HEK293 (cell line): ENCODE measurements around the gene RPL14.
A peak's percentile ranks its signal among the peaks of the same experiment; 100 is the strongest.

Experiments
- CTCF ChIA-PET: fragments of 350-600 bp; formaldehyde crosslinking; extraction: SDS; loops from one replicate; lab custom pipeline; 2021; ENCODE audit warnings: antibody characterized with exemption; lab: Yijun Ruan, JAX
- POLR2A ChIA-PET: fragments of 300-600 bp; formaldehyde crosslinking; extraction: SDS; loops from one replicate; lab custom pipeline; 2020; ENCODE audit warnings: antibody characterized with exemption, inconsistent platforms; lab: Yijun Ruan, JAX
- H3K27ac ChIP-seq: fragments of 200-500 bp; sonication (Bioruptor generic); 2 replicates; pipeline ENCODE4 v1.5.1; 2014; ENCODE audit warnings: low read depth, low read length, control low read depth, inconsistent platforms; ENCODE audit errors: extremely low read depth
- H3K36me3 ChIP-seq, 2 experiments: fragments of 200-500 bp in 1 of 2; sonication (Bioruptor generic) in 1 of 2; 1 replicate in 1 of 2; 2 replicates in 1 of 2; pipeline ENCODE4 v1.5.1; 2014 to 2017; ENCODE audit warnings: inconsistent platforms in 2 of 2, low read length in 2 of 2; ENCODE audit not compliant: control insufficient read depth in 2 of 2, insufficient read depth in 1 of 2
- H3K4me1 ChIP-seq: fragments of 200-500 bp; sonication (Bioruptor generic); 2 replicates; pipeline ENCODE4 v1.5.1; 2014; ENCODE audit warnings: mild to moderate bottlenecking, low read length, inconsistent platforms; ENCODE audit not compliant: control insufficient read depth, insufficient read depth
- H3K4me3 ChIP-seq: 2 replicates; pipeline ENCODE4 v1.5.1; 2011; ENCODE audit warnings: low read depth, mild to moderate bottlenecking, control low read depth, low read length, moderate library complexity
- H3K9me3 ChIP-seq: fragments of 200-500 bp; sonication (Bioruptor generic); 2 replicates; pipeline ENCODE4 v1.5.1; 2014; ENCODE audit warnings: low read depth, low read length, inconsistent platforms; ENCODE audit not compliant: control insufficient read depth, insufficient read depth
- KLF8 ChIP-seq: fragments of 450-650 bp; formaldehyde crosslinking; IDR thresholded peaks from 2 replicates; pipeline ENCODE4 v1.5.1; 2016; ENCODE audit warnings: missing biosample characterization, missing genetic modification characterization
- PRDM10 ChIP-seq: fragments of 450-650 bp; formaldehyde crosslinking; IDR thresholded peaks from 2 replicates; pipeline ENCODE4 v1.5.1; 2016; ENCODE audit warnings: missing biosample characterization, missing genetic modification characterization
- ZBTB11 ChIP-seq: fragments of 450-650 bp; formaldehyde crosslinking; conservative IDR thresholded peaks from 2 replicates; pipeline ENCODE4 v1.5.1; 2016; ENCODE audit warnings: low read depth, missing biosample characterization, missing genetic modification characterization
- ZBTB17 ChIP-seq: fragments of 450-650 bp; formaldehyde crosslinking; IDR thresholded peaks from 2 replicates; pipeline ENCODE4 v1.5.1; 2016; ENCODE audit warnings: missing biosample characterization, missing genetic modification characterization
- ZBTB20 ChIP-seq: fragments of 450-650 bp; formaldehyde crosslinking; IDR thresholded peaks from 2 replicates; pipeline ENCODE4 v1.5.1; 2016; ENCODE audit warnings: missing biosample characterization, missing genetic modification characterization
- ZEB2 ChIP-seq: fragments of 450-650 bp; formaldehyde crosslinking; IDR thresholded peaks from 2 replicates; pipeline ENCODE4 v1.5.1; 2016; ENCODE audit warnings: missing biosample characterization, missing genetic modification characterization
- ZNF112 ChIP-seq: fragments of 450-650 bp; formaldehyde crosslinking; IDR thresholded peaks from 2 replicates; pipeline ENCODE4 v1.5.0; 2017; ENCODE audit warnings: missing biosample characterization, missing genetic modification characterization
- ZNF16 ChIP-seq: fragments of 450-650 bp; formaldehyde crosslinking; IDR thresholded peaks from 2 replicates; pipeline ENCODE4 v1.5.1; 2016; ENCODE audit warnings: low read depth, missing biosample characterization, missing genetic modification characterization
- ZNF335 ChIP-seq: fragments of 450-650 bp; formaldehyde crosslinking; conservative IDR thresholded peaks from 2 replicates; pipeline ENCODE4 v1.5.1; 2016; ENCODE audit warnings: missing biosample characterization, missing genetic modification characterization
- ZNF518A ChIP-seq: fragments of 450-650 bp; formaldehyde crosslinking; conservative IDR thresholded peaks from 2 replicates; pipeline ENCODE4 v1.5.1; 2016; ENCODE audit warnings: low read depth, missing biosample characterization, missing genetic modification characterization
- ZNF600 ChIP-seq: fragments of 450-650 bp; formaldehyde crosslinking; IDR thresholded peaks from 2 replicates; pipeline ENCODE4 v1.5.1; 2016; ENCODE audit warnings: missing biosample characterization, missing genetic modification characterization
- ZNF621 ChIP-seq: fragments of 450-650 bp; formaldehyde crosslinking; IDR thresholded peaks from 2 replicates; pipeline ENCODE4 v1.5.1; 2017; ENCODE audit warnings: missing biosample characterization, missing genetic modification characterization
- ZNF76 ChIP-seq: fragments of 450-650 bp; formaldehyde crosslinking; IDR thresholded peaks from 2 replicates; pipeline ENCODE4; 2016; ENCODE audit warnings: low read depth, missing biosample characterization, missing genetic modification characterization, borderline replicate concordance
- ZSCAN30 ChIP-seq: fragments of 450-650 bp; IDR thresholded peaks from 2 replicates; pipeline ENCODE4 v1.5.1; 2018; ENCODE audit warnings: missing biosample characterization, mild to moderate bottlenecking, missing genetic modification characterization, moderate library complexity
- ZXDB ChIP-seq: fragments of 450-650 bp; formaldehyde crosslinking; IDR thresholded peaks from 2 replicates; pipeline ENCODE4 v1.5.1; 2016; ENCODE audit warnings: missing biosample characterization, missing genetic modification characterization

Gene RPL14

GRCh38 chr3:40476478-40477470 is 19.6 kb downstream of the RPL14 start, which contains the start of gene ZNF619:
ZNF619 (plus strand) TSS chr3:40477122; CDS start chr3:40477980, 858 bp downstream.
- CTCF ChIA-PET, result interaction anchor here (0.7 kb wide), 1 partner anchor 141 kb away, joined by 3 read pairs; no protein-coding TSS in a partner anchor
- POLR2A ChIA-PET, result interaction anchor here (0.6 to 2.2 kb wide), 6 partner anchors 12 to 48 kb away, joined by 3 to 20 read pairs (median 5); partner anchors contain the start of genes RPL14, ZNF620 and ZNF621
- TF ChIP-seq ZBTB20 (tag by site-specific recombination) (peak; percentile 63; the same call in 1 of the 2 replicates), ZXDB (tag by site-specific recombination) (0 out of 2 replicates have a peak, but pooled peaks have one; percentile 19), ZNF76 (tag by site-specific recombination) (peak; percentile 48; the same call in 1 of the 2 replicates), ZBTB11 (tag by site-specific recombination) (peak; percentile 87), ZNF518A (peak; percentile 70), ZNF335 (tag by site-specific recombination) (peak; percentile 88), ZNF16 (tag by site-specific recombination) (no peak), PRDM10 (tag by site-specific recombination) (0 out of 2 replicates have a peak, but pooled peaks have one; percentile 15), ZNF112 (tag by site-specific recombination) (no peak), ZNF621 (no peak), KLF8 (tag by site-specific recombination) (0 out of 2 replicates have a peak, but pooled peaks have one; percentile 17), ZNF600 (tag by site-specific recombination) (peak; percentile 54), ZSCAN30 (tag by site-specific recombination) (peak; percentile 48; the same call in 1 of the 2 replicates), ZEB2 (peak; percentile 31; the same call in 1 of the 2 replicates), ZBTB17 (tag by site-specific recombination) (peak; percentile 33; the same call in 1 of the 2 replicates)
- H3K4me3 ChIP-seq, result peak within 1 kb of the TSS; percentile 73
- no peaks in the 10 kb centered on the region for H3K9me3 ChIP-seq
- no peaks in the 10 kb centered on the region for H3K36me3 ChIP-seq
- H3K4me1 ChIP-seq, result no peaks in the 10 kb centered on the region; the same call in 1 of the 2 replicates
- peak within 1 kb of the TSS; percentile 56; the same call in 1 of the 2 replicates for H3K27ac ChIP-seq
